ENCODE data around the gene MET. TPM values are rescaled to one million over a fixed set of nuclear protein-coding genes. Genes with fewer than 3 reads are reported as not detected.

Gene MET
- total and polyA plus RNA-seq, 2 of the 8 experiments (the other 6 are each of a cell fraction or from before 2014, with no cell fraction given): 3.5 to 12.9 TPM

DNA sequence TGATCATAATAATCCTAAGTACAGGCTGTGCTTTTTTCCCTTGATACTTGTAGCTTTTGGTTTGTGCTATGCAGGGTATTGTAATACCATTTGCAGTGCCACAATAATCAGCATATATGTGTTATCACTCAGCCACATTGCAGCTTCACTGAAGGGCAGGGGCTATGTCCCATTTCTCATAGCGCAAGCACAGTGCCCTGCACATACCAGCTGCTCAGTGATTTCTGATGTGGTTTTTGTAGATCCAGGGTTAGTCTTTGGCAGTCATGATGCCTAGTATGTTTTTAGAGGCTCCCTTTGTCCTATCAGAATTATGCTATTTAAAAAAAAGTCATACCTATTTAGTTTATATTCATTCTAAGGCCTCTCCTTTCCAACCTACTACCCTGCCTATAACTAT lies 25.8 kb downstream of the MET start:
- Histone ChIP-seq H4K5ac (ENCODE audit: insufficient read length, low read depth, low read length) (no peak overlapping the region), H3K4ac (replicated peaks; ENCODE audit: insufficient read length, low read depth, low read length) (no peak overlapping the region), H3K4me3 (ENCODE audit: extremely low read depth in 1 of 4, insufficient read depth in 2 of 4, low read depth in 3 of 4, low read length in 4 of 4) (no peak overlapping the region), H3K79me1 (ENCODE audit: low read depth, low read length) (no peaks in the 10 kb centered on the region), H3K9me3 (ENCODE audit: insufficient read depth in 2 of 2, low read depth in 1 of 2, low read length in 1 of 2) (no peaks in the 10 kb centered on the region), H4K20me1 (replicated peaks in 1 of 2; ENCODE audit: control insufficient read depth in 1 of 2, insufficient read depth in 2 of 2, low read length in 2 of 2) (no peaks in the 10 kb centered on the region), H3K27me3 (replicated peaks in 1 of 4; ENCODE audit: control insufficient read depth in 3 of 4, extremely low read depth in 1 of 4, insufficient read depth in 3 of 4, low read length in 3 of 4) (no peaks in the 10 kb centered on the region), H2AK5ac (ENCODE audit: low read depth, low read length) (no peak overlapping the region), H3K56ac (replicated peaks; ENCODE audit: insufficient read length, low read depth, low read length) (no peak overlapping the region), H4K91ac (replicated peaks; ENCODE audit: insufficient read length, low read length) (no peak overlapping the region), H2BK20ac (ENCODE audit: low read length) (no peak overlapping the region), H4K8ac (ENCODE audit: extremely low read depth, insufficient read depth, low read length) (no peak overlapping the region), H3K18ac (ENCODE audit: extremely low read depth, low read length) (no peak overlapping the region), H2BK15ac (ENCODE audit: low read length) (no peak overlapping the region), H3K27ac (ENCODE audit: low read depth, low read length) (no peak overlapping the region), H3K9ac (replicated peaks in 1 of 4; ENCODE audit: extremely low read depth in 1 of 4, low read depth in 3 of 4, low read length in 3 of 4) (no peak overlapping the region), H3K79me2 (ENCODE audit: control insufficient read depth in 1 of 2, insufficient read depth in 2 of 2, low read length in 2 of 2) (no peaks in the 10 kb centered on the region), H3K36me3 (ENCODE audit: control insufficient read depth in 2 of 4, insufficient read depth in 4 of 4, low read length in 3 of 4) (no peaks in the 10 kb centered on the region), H2BK120ac (replicated peaks; ENCODE audit: low read depth, low read length) (no peak overlapping the region), H3K23ac (ENCODE audit: insufficient read length) (no peak overlapping the region), H2BK5ac (ENCODE audit: low read depth, low read length) (no peak overlapping the region), H3K23me2 (ENCODE audit: low read depth, low read length) (no peaks in the 10 kb centered on the region), H2AFZ (ENCODE audit: low read length) (no peak overlapping the region), H3K14ac (ENCODE audit: insufficient read length) (no peak overlapping the region), H3K4me1 (replicated peaks in 1 of 4; ENCODE audit: control insufficient read depth in 3 of 4, insufficient read depth in 4 of 4, low read length in 3 of 4) (peaks cover 0 to 5% (median 0%) of the 10 kb centered on the region in 4 experiments; a peak in 3 of 7 replicates), H2BK12ac (ENCODE audit: low read depth, low read length) (no peak overlapping the region), H3K4me2 (ENCODE audit: insufficient read depth in 1 of 2, low read depth in 2 of 2, low read length in 2 of 2) (no peak overlapping the region)
- no peak for FAIRE-seq
- TF ChIP-seq TEAD4 (IDR thresholded peaks at IDR 0.05; ENCODE audit: low read depth, low read length) (no peak), BCL11A (IDR thresholded peaks at IDR 0.05; ENCODE audit: low read depth in 2 of 2, low read length in 2 of 2) (no peak), NRF1 (IDR thresholded peaks at IDR 0.05; ENCODE audit: low read depth, low read length) (no peak), EGR1 (IDR thresholded peaks at IDR 0.05; ENCODE audit: borderline replicate concordance, low read depth, low read length) (no peak), KDM5A (IDR thresholded peaks at IDR 0.05; ENCODE audit: low read length) (no peak), RBBP5 (IDR thresholded peaks at IDR 0.05; ENCODE audit: borderline replicate concordance, low read depth, low read length) (no peak), CBX5 (IDR thresholded peaks at IDR 0.05; ENCODE audit: low read depth, low read length) (no peak), CREB1 (IDR thresholded peaks at IDR 0.05) (no peak), GABPA (IDR thresholded peaks at IDR 0.05; ENCODE audit: borderline replicate concordance, insufficient read depth, low read length) (no peak), CTBP2 (IDR thresholded peaks at IDR 0.05; ENCODE audit: borderline replicate concordance, insufficient read depth, insufficient read length, low read length) (no peak), CEBPB (IDR thresholded peaks at IDR 0.05; ENCODE audit: low read depth, low read length) (no peak), BACH1 (IDR thresholded peaks at IDR 0.05; ENCODE audit: low read length) (no peak), PHF8 (conservative IDR thresholded peaks at IDR 0.05; ENCODE audit: low read depth, low read length) (no peak), TBP (IDR thresholded peaks at IDR 0.05; ENCODE audit: low read depth, low read length) (no peak)
- TF ChIP-seq, protein P1, sequence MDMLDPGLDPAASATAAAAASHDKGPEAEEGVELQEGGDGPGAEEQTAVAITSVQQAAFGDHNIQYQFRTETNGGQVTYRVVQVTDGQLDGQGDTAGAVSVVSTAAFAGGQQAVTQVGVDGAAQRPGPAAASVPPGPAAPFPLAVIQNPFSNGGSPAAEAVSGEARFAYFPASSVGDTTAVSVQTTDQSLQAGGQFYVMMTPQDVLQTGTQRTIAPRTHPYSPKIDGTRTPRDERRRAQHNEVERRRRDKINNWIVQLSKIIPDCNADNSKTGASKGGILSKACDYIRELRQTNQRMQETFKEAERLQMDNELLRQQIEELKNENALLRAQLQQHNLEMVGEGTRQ (IDR thresholded peaks at IDR 0.05; ENCODE audit: low read length): no peak
- WGBS, 2 experiments (ENCODE audit: extremely low coverage in 1 of 2, insufficient coverage in 1 of 2, insufficient read length in 1 of 2, insufficient replicate concordance in 2 of 2, low coverage in 1 of 2, low lambda C conversion rate in 2 of 2, missing lambda C conversion rate in 1 of 2): 89% methylated on average over 1 of the region's 1 CpG; no CpG with 5 or more reads in 1 of the 2 experiments
- no peak for DNase-seq (ENCODE audit: low read depth in 1 of 2, low spot score in 2 of 2)
- POLR2A ChIA-PET (ENCODE audit: partially characterized antibody): no interaction called here
- CTCF ChIA-PET (ENCODE audit: partially characterized antibody): interaction anchor here (1.5 kb wide), 1 partner anchor 51 kb away, joined by 3 read pairs; no protein-coding TSS in a partner anchor
